Stimulated activated CD4-positive, alpha-beta T cell treated with anti-CD3 and anti-CD28 coated beads, Interleukin-15, amount 100 ng/mL, for 48 hours (primary cell): Measurements from ENCODE around the gene TAS2R39.
"Not testable (repeated sequence)": the region's sequence is repeated elsewhere in the genome, so short reads cannot be mapped to it uniquely, and the experiment has no call there.

ENCODE experiments used
- DNase-seq, 2 donors: peaks; one replicate each; pipeline ENCODE4 v3.0.0-alpha.2; 2020; ENCODE audit warnings: low read depth in 2 of 2

Gene TAS2R39

DNA sequence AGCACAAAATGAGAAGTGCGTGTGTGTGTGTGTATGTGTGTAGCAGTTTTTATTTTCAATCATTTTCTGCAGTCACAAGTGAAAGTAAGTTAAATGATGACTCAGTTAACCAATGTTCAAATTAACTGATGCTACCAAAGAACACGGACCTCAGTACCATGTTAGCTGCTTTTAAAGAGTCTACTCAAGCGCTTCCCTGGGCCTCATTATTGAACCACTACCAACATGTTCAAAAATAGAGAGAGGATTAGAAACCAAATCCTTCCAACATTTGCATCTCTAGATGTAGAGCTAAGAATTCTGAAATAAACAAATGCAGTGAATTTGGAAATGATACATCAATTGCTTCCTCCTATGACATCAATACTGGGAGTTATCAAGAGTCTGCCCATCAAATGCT is at the start of gene TAS2R39:
Gene TAS2R39 (plus strand): TSS at position 396 of the 400 bp plus-strand sequence. CDS start 0 bp downstream, at position 396.
- no peak for DNase-seq

GRCh38 chr7:143147070-143147469 is 36.1 kb upstream of the TAS2R39 start:
- DNase-seq: no peak

DNA sequence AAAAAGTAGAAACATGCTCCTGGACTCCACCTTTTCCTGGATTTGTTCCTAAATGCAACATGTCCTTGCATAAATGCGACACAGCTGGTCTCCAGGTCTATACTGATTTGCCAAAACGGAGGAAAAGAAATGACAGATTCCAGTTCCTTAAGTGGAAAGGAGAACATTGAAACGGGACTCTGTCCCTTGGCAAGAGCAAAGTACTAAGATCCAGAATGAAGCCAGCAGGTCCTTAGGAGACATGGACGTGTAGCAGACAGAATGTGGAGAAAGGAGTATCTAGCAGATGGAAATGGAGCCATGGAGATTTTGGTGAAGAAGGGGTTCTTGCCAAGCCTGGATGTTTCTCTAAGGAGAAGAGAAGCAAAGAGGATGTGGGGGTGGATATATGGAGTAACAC is 35.2 kb upstream of the TAS2R39 start:
- DNase-seq: no peak

DNA sequence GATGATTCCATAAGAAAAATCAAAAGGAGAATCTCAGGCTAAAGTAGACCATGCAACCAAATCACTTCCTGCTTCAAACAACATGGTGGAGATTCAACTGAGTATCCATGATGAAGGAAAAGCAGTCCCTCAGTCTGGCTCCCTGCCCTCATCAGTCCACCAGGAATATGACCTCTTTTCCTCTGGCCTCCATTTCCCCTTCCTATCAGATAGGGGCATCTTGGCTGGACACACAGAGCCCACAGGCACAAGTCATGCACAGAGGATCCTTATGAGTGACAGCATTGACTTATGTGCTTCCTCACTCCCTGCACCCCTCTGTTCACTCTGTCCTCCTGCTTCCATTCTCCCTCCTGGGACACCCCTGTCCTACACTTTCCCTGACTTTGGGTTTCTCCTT is 34.6 kb upstream of the TAS2R39 start:
- no peak for DNase-seq

- not testable (repeated sequence) for DNase-seq
These were observed 32.5 kb upstream of the TAS2R39 start for GRCh38 chr7:143150696-143151095.

DNA sequence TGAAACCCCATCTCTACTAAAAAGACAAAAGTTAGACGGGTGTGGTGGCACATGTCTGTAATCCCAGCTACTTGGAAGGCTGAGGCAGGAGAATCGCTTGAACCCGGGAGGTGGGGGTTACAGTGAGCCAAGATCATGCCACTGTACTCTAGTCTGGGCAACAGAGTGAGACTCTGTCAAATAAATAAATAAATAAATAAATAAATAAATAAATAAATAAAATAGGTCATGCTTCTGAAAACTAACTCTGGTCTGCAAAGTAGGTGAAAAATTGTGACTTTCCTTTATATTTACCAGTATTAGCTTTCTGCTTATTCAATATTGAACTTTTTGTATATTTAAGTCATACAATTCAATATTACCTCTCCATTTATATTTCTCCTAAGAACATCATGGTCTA is 24.6 kb upstream of the TAS2R39 start:
- not testable (repeated sequence) for DNase-seq

DNA sequence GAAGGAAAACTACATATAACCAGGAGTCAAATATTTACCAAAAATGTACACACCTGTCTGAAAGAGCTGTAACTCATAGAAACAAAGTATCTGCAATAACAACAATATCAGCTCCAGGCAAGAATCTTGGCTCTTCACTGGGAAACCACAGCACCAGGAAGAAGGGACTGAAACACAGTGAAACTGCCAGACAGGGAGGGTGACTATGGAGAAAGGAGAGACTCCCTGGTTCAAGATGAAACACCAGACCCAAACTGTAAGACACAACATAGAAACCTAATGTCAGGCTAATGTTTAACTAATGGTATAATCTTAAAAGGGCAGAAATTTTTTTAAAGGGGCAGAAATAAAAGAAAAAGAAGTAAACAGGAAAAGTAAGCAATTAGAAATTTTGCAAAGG is 11.5 kb upstream of the TAS2R39 start:
- no peak for DNase-seq

- DNase-seq: no peak
These were observed 10.9 kb upstream of the TAS2R39 start for GRCh38 chr7:143172354-143172753.

DNA sequence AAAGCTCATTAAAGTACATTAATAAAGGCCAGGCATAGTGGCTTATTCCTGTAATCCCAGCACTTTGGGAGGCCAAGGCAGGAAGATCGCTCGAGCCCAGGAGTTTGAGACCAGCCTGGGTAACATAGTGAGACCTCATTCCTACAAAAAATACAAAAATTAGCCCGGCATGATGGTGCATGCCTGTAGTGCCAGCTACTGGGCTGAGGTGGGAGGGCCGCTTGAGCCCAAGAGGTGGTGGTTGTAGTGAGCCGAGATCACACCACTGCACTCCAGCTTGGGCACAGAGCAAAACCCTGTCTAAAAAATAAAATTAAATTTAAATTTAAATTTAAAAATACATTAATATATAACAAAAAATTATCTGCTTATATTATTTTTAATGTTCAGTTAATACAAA is 7.1 kb upstream of the TAS2R39 start:
- no peak for DNase-seq

DNA sequence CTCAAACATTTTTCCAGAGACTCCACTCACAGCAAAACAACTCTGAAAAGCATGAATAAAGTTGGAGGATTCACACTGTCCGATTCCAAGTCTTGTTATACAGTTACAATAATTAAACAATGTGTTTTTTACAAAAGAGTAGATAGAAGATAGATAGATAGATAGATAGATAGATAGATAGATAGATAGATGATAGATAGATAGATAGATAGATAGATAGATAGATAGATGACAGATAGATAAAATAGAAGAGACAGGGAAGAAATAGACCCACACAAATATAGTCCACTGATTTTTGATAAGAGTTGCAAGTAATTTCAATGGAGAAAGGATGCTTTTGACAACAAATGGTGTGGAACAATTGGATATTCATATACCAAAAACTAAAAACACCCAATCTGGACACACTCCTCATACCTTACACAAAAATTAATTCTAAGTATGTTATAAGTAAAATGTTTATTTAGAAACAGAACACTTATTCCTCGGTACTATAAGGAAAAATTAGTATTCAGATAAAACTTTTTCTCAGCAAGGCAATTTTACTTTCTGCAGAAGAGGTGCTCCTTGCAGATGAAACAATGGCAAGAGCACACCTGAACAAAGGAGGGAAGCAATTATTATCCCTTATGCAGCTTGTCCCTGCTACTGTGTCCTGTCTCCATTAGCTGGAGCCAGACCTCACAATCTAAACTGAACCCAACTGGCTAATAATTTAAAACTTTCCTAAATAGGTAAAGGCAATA is 5.7 kb upstream of the TAS2R39 start:
- DNase-seq: no peak

GRCh38 chr7:143180771-143181170 is 2.4 kb upstream of the TAS2R39 start:
- DNase-seq: not testable (repeated sequence)

GRCh38 chr7:143181349-143181748 is 1.9 kb upstream of the TAS2R39 start:
- DNase-seq: no peak

DNA sequence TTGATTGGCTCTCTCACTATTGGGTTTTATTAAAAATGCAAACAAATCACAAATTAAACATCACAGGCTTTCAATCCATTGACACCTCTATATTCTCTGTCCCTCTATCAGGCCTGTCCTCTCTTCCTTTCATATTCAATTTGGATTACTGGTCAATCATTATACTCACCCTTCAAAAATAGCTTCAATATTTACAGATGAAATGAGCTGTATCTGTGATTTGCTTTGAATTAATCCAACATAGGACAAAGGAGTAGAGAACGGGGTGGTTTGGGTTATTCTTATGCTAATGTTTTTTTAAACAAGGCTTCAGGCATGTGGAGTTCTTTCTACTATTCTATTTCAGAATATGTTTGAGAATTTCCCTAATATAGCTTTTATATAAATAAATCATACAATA is 2.3 kb downstream of the TAS2R39 start:
- no peak for DNase-seq

- no peak for DNase-seq
These were observed 5.8 kb downstream of the TAS2R39 start for GRCh38 chr7:143188994-143189393.

GRCh38 chr7:143193880-143194279 is 10.7 kb downstream of the TAS2R39 start:
- DNase-seq: no peak

GRCh38 chr7:143199040-143199439 is 15.8 kb downstream of the TAS2R39 start:
- no peak for DNase-seq

GRCh38 chr7:143202161-143202560 is 18.9 kb downstream of the TAS2R39 start:
- DNase-seq: no peak

DNA sequence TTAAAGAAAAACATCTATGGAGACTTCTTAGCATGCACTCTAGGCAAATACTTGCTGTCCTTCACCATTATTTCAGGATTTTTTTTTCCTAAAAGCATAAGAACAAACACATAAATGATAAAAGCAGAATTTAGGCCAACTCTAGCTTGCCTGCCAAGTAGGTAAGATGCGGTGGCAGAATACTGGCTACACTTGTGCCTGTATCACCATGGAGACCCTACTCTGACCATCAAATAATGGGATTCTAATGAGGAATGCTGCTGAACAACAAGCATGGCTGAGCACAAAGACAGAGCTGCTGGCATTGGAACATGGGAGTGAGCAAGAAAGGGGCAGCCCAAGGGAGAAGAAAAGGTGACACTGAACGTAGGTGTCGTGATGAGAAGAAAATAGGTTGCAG is 20.2 kb downstream of the TAS2R39 start:
- DNase-seq: no peak

DNA sequence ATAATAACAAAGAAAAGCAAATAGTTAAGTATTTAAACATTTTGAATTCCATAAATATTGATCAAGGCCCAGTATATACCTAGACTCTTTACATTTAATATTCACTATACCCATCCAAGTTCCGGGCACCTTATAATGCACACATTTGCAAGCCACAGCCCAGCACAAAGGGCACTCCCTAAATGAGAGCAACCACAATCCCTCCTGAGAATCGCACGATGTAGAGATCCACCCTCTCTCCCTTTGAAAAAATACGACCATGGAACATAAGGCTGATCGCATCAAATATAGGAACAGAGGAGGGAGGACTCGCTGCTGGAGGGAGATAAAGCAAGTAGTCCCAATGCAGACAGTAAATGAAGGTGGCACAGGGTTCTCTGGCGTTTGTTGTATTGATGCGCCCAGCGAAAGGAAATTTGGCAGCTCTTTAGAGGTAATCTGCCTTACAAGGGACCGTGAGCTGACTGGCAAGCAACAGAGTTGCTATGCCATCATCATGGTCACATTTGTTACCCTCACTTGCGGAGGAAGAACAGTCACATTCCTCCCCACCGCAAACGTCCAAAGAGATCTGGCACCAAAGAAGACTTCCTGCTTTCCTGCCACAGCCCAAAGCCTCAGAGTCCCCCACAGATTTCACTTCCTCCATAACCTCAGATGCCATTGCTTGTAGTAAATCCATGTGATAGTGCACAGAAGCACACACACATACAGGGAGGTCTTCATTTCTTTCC is 22.5 kb downstream of the TAS2R39 start:
- DNase-seq: no peak

DNA sequence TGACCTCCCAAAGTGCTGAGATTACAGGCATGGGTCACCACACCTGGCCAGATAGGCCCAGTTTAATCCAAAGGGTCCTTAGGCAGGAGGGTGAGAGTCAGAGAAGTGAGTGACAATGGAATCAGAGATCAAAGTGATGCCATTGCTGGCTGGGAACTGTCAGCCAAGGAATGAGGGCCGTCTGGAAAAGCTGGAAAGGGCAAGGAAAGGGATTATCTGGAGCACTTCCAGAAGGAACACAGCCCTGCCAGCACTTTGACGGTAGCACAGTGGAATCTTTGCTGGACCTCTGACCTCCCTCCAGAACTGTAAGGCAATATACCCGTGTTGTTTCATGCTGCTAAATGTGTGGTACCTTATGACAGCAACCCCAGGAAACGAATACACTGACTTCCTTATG is 27.3 kb downstream of the TAS2R39 start:
- DNase-seq: no peak

GRCh38 chr7:143213478-143213877 is 30.3 kb downstream of the TAS2R39 start:
- DNase-seq: not testable (repeated sequence)

DNA sequence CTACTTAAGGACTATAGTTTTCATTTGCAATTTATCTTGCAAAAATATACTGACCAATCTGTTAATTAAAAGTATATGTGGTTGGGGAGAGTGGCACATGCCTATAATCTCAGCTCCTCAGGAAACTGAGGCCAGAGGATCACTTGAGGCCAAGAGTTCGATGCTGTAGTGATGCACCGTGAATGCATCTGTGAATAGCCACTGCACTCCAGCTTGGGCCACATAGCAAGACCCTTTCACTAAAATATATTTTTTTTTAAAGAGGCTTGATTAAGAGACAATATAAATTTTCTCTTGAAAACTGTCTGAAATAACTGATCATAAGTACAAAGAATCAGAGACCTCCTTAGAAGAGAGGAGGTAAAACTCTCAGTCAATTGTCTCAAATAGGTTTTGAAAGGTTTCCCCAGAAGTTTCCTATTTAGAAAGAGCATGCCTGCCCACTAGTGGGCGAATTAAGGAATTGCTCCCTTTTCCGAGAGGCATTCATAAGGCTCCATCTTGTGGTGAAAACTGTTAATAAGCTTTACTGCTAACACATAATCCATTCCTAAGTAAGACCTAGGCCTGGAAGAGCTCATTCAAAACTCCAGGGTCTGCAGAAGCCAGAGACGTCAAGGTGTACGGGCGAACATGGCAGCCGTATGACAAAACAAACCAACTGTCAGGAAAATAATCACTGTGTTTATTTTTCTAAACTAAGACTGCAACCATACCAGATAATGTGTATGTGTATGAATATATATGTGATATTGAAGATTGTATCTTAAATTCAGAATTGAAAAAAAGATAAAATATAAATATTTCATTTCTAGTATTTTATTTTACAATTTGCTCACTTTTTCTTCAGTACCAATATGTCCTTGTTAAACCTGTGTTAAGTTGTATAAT is 31.8 kb downstream of the TAS2R39 start:
- DNase-seq: peak; percentile 26 to 43
